K562 (cell line): ENCODE measurements around the gene CBX3. TPM values are rescaled to one million over a fixed set of nuclear protein-coding genes. Genes with fewer than 3 reads are reported as not detected.
A peak's percentile ranks its signal among the peaks of the same experiment; 100 is the strongest.

Experiments used
- CHD1 ChIP-seq: fragments of 200-600 bp; sonication (generic); IDR thresholded peaks from one replicate; pipeline ENCODE4 v1.6.1; 2012; ENCODE audit warnings: mild to moderate bottlenecking, moderate library complexity, low read length, inconsistent platforms
- NFYB ChIP-seq: IDR thresholded peaks from 2 replicates; pipeline ENCODE4 v1.6.1; 2011; ENCODE audit warnings: mild to moderate bottlenecking, moderate library complexity; ENCODE audit not compliant: insufficient read length; ENCODE audit errors: extremely low read depth
- ZNF165 ChIP-seq: fragments of 250-450 bp; sonication (Bioruptor Pico); IDR thresholded peaks from 2 replicates; pipeline ENCODE4 v1.4.0; 2020; ENCODE audit warnings: borderline replicate concordance
- ZNF239 ChIP-seq: fragments of 250-450 bp; sonication (Bioruptor Pico); IDR thresholded peaks from 2 replicates; pipeline ENCODE4 v1.4.0; 2020; ENCODE audit warnings: mild to moderate bottlenecking
- polyA plus RNA-seq, 8 experiments: library from polyadenylated mRNA; depleted of rRNA in 4 of 8; stranded (reverse) in 5 of 8; unstranded in 3 of 8; fragments of >200 nt; fragmentation: Nextera tagmentation in 2 of 8; fragmentation: Illumina TruSeq in 1 of 8; extraction: Ambion mirVana in 2 of 8; extraction: Trizol in 1 of 8; gene quantifications; 2 replicates each; pipeline versions ENCODE4 v1.2.1 to v1.2.3, GENCODE V29; 2011 to 2014; ENCODE audit warnings: inconsistent platforms in 1 of 8, missing spikeins in 1 of 8
- total RNA-seq, 7 experiments: library from RNA; depleted of rRNA in 6 of 7; stranded (reverse); fragments of >200 nt in 6 of 7; fragmentation: Illumina TruSeq in 2 of 7; extraction: Trizol in 2 of 7; gene quantifications; 2 replicates each; pipeline versions ENCODE4 v1.2.1 to v1.2.3, GENCODE V29; 2011 to 2021; ENCODE audit warnings: low replicate concordance in 1 of 7
- TF ChIP-seq, protein P1 (sequence below): fragments of 250-450 bp; sonication (Bioruptor Pico); IDR thresholded peaks from 2 replicates; pipeline ENCODE4 v1.5.0; 2021
- TF ChIP-seq, protein P2 (sequence below): fragments of 250-450 bp; sonication (Bioruptor Pico); IDR thresholded peaks from 2 replicates; pipeline ENCODE4 v1.4.0; 2020; ENCODE audit warnings: mild to moderate bottlenecking, moderate library complexity, borderline replicate concordance
- TF ChIP-seq, protein P3 (sequence below), 2 experiments: fragments of 150-350 bp in 1 of 2; IDR thresholded peaks; 2 replicates each; pipeline ENCODE4 v1.6.1; 2012 to 2016; ENCODE audit warnings: low read depth in 2 of 2, low read length in 2 of 2, mild to moderate bottlenecking in 1 of 2, moderate library complexity in 1 of 2
- TF ChIP-seq, protein P4 (sequence below), 2 experiments: fragments of 450-650 bp; conservative IDR thresholded peaks; 2 replicates each; pipeline ENCODE4 v1.6.1; 2017; ENCODE audit warnings: mild to moderate bottlenecking in 2 of 2, moderate library complexity in 2 of 2
- TF ChIP-seq, protein P5 (sequence below): fragments of 200-800 bp; sonication (Bioruptor generic); IDR thresholded peaks from 2 replicates; pipeline ENCODE4 v1.6.1; 2017; ENCODE audit warnings: missing genetic modification characterization, missing compliant biosample characterization

CBX3 gene
- total and polyA plus RNA-seq, 9 of the 15 experiments (the other 6 are each of a cell fraction or from before 2014, with no cell fraction given), result 198 to 413 (median 328) TPM

DNA sequence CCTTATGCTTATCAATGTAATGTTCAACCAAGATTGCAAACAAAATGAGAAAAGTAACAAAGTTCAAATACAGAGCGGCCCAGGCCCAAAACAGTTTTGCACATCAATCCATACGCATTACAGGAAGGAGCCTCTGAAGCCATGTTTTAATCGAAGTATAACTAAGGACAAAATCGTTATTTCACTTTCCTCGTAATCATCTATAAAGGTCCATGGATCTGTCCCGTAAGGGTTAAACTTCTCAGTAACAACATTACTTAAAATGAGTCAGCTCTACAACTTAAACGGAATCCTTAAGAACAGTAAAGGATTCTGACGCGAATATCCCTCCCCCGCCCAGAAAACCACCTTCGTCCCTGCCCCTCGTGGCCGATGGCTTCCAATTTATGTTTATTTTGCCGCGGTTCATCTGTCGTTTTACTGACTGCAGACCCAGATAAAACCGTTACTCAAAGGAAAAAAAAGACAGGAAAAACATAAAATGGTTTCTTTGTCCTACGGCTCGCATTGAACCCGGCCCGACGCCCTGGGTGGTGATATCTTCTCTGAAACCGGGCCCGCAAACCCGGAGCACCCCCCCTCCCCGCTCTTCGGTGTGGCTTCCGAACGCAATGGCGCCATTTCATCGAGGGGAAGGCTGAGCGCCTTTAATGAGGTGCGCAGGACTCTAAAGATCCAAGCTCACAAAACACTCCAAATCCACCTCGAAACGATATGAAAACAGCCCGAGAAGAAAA, 2.1 kb upstream of the CBX3 start (continued):
- TF ChIP-seq, protein P1, sequence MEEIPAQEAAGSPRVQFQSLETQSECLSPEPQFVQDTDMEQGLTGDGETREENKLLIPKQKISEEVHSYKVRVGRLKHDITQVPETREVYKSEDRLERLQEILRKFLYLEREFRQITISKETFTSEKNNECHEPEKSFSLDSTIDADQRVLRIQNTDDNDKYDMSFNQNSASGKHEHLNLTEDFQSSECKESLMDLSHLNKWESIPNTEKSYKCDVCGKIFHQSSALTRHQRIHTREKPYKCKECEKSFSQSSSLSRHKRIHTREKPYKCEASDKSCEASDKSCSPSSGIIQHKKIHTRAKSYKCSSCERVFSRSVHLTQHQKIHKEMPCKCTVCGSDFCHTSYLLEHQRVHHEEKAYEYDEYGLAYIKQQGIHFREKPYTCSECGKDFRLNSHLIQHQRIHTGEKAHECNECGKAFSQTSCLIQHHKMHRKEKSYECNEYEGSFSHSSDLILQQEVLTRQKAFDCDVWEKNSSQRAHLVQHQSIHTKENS (CRISPR knock-in tag), result no peak
- TF ChIP-seq NFYB (no peak), CHD1 (peak; percentile 15), ZNF239 (CRISPR knock-in tag) (no peak), ZNF165 (no peak)
- TF ChIP-seq, protein P2, sequence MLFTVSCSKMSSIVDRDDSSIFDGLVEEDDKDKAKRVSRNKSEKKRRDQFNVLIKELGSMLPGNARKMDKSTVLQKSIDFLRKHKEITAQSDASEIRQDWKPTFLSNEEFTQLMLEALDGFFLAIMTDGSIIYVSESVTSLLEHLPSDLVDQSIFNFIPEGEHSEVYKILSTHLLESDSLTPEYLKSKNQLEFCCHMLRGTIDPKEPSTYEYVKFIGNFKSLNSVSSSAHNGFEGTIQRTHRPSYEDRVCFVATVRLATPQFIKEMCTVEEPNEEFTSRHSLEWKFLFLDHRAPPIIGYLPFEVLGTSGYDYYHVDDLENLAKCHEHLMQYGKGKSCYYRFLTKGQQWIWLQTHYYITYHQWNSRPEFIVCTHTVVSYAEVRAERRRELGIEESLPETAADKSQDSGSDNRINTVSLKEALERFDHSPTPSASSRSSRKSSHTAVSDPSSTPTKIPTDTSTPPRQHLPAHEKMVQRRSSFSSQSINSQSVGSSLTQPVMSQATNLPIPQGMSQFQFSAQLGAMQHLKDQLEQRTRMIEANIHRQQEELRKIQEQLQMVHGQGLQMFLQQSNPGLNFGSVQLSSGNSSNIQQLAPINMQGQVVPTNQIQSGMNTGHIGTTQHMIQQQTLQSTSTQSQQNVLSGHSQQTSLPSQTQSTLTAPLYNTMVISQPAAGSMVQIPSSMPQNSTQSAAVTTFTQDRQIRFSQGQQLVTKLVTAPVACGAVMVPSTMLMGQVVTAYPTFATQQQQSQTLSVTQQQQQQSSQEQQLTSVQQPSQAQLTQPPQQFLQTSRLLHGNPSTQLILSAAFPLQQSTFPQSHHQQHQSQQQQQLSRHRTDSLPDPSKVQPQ (CRISPR knock-in tag), result no peak
- TF ChIP-seq, protein P3, sequence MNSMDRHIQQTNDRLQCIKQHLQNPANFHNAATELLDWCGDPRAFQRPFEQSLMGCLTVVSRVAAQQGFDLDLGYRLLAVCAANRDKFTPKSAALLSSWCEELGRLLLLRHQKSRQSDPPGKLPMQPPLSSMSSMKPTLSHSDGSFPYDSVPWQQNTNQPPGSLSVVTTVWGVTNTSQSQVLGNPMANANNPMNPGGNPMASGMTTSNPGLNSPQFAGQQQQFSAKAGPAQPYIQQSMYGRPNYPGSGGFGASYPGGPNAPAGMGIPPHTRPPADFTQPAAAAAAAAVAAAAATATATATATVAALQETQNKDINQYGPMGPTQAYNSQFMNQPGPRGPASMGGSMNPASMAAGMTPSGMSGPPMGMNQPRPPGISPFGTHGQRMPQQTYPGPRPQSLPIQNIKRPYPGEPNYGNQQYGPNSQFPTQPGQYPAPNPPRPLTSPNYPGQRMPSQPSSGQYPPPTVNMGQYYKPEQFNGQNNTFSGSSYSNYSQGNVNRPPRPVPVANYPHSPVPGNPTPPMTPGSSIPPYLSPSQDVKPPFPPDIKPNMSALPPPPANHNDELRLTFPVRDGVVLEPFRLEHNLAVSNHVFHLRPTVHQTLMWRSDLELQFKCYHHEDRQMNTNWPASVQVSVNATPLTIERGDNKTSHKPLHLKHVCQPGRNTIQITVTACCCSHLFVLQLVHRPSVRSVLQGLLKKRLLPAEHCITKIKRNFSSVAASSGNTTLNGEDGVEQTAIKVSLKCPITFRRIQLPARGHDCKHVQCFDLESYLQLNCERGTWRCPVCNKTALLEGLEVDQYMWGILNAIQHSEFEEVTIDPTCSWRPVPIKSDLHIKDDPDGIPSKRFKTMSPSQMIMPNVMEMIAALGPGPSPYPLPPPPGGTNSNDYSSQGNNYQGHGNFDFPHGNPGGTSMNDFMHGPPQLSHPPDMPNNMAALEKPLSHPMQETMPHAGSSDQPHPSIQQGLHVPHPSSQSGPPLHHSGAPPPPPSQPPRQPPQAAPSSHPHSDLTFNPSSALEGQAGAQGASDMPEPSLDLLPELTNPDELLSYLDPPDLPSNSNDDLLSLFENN (IDR thresholded peaks at IDR 0.05; ENCODE audit: low read depth in 2 of 2, low read length in 2 of 2), result 0 out of 4 replicates have a peak, but pooled peaks of 1 of the 2 experiments have one; percentile 12
- TF ChIP-seq, protein P4, sequence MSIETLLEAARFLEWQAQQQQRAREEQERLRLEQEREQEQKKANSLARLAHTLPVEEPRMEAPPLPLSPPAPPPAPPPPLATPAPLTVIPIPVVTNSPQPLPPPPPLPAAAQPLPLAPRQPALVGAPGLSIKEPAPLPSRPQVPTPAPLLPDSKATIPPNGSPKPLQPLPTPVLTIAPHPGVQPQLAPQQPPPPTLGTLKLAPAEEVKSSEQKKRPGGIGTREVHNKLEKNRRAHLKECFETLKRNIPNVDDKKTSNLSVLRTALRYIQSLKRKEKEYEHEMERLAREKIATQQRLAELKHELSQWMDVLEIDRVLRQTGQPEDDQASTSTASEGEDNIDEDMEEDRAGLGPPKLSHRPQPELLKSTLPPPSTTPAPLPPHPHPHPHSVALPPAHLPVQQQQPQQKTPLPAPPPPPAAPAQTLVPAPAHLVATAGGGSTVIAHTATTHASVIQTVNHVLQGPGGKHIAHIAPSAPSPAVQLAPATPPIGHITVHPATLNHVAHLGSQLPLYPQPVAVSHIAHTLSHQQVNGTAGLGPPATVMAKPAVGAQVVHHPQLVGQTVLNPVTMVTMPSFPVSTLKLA (conservative IDR thresholded peaks at IDR 0.05), result peak; percentile 24 to 39; a peak in 2 of 4 replicates
- TF ChIP-seq, protein P5, sequence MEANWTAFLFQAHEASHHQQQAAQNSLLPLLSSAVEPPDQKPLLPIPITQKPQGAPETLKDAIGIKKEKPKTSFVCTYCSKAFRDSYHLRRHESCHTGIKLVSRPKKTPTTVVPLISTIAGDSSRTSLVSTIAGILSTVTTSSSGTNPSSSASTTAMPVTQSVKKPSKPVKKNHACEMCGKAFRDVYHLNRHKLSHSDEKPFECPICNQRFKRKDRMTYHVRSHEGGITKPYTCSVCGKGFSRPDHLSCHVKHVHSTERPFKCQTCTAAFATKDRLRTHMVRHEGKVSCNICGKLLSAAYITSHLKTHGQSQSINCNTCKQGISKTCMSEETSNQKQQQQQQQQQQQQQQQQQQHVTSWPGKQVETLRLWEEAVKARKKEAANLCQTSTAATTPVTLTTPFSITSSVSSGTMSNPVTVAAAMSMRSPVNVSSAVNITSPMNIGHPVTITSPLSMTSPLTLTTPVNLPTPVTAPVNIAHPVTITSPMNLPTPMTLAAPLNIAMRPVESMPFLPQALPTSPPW (CRISPR knock-in tag), result peak; percentile 93
